Fibroblast of the aortic adventitia (primary cell): ENCODE measurements around the gene SERTAD3. TPM values are rescaled to one million over a fixed set of nuclear protein-coding genes. Genes with fewer than 3 reads are reported as not detected.

Source experiments
- DNase-seq: peaks from one replicate; pipeline ENCODE4 v3.0.0-alpha.2; 2010; ENCODE audit warnings: low read depth
- H3K4me3 ChIP-seq: 2 replicates; pipeline ENCODE4 v1.5.1; 2011; ENCODE audit warnings: low read depth, mild to moderate bottlenecking, control low read depth, low read length, moderate library complexity
- total RNA-seq: library from RNA; depleted of rRNA; stranded (reverse); fragments of >200 nt; gene quantifications from 2 replicates; pipeline ENCODE4 v1.2.3, GENCODE V29; 2012; ENCODE audit warnings: low replicate concordance
- TF ChIP-seq, protein P1 (sequence below): IDR thresholded peaks from 2 replicates; pipeline ENCODE4 v1.5.1; 2011; ENCODE audit warnings: mild to moderate bottlenecking, low read length, control low read depth, inconsistent platforms; ENCODE audit not compliant: insufficient read depth

Gene SERTAD3
- total RNA-seq, 1 donor = 24.4 TPM

DNA sequence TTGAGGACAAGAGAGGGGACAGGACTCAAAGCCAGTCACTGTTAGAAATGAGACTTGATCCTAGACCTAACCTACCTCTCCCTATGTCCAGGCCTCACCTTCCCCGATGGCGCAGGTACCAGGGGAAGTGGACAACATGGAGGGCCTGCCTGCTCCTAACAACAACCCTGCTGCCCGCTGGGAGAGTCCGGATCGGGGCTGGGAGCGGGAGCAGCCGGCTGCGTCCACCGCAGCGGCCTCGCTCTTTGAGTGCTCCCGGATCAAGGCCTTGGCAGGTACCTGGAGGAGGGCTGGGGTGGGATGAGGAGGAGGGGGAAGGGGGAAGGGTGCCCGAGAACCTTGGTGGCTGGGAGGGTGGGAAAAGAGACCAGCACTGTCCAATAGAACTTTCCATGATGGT lies 28.4 kb upstream of the SERTAD3 start:
- TF ChIP-seq, protein P1, sequence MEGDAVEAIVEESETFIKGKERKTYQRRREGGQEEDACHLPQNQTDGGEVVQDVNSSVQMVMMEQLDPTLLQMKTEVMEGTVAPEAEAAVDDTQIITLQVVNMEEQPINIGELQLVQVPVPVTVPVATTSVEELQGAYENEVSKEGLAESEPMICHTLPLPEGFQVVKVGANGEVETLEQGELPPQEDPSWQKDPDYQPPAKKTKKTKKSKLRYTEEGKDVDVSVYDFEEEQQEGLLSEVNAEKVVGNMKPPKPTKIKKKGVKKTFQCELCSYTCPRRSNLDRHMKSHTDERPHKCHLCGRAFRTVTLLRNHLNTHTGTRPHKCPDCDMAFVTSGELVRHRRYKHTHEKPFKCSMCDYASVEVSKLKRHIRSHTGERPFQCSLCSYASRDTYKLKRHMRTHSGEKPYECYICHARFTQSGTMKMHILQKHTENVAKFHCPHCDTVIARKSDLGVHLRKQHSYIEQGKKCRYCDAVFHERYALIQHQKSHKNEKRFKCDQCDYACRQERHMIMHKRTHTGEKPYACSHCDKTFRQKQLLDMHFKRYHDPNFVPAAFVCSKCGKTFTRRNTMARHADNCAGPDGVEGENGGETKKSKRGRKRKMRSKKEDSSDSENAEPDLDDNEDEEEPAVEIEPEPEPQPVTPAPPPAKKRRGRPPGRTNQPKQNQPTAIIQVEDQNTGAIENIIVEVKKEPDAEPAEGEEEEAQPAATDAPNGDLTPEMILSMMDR = no peak
- DNase-seq = no peak
- no peak overlapping the region for H3K4me3 ChIP-seq

DNA sequence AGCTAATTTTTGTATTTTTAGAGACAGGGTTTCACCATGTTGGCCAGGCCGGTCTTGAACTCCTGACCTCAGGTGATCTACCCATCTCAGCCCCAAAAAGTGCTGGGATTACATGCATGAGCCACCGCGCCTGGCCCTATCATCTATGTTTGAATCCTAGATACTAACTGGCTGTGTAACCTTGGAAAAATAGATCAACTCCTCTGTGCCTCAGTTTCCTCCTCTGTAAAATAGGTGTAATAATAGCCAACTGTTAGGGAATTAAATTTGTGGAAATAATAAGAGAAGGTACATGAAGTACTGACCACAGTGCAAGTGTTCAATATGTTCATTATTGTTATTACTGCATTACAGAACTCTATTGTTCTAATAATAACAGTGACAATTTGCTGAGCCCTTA lies 27.0 kb upstream of the SERTAD3 start:
- DNase-seq = no peak
- no peak overlapping the region for H3K4me3 ChIP-seq
- TF ChIP-seq, protein P1 = no peak

DNA sequence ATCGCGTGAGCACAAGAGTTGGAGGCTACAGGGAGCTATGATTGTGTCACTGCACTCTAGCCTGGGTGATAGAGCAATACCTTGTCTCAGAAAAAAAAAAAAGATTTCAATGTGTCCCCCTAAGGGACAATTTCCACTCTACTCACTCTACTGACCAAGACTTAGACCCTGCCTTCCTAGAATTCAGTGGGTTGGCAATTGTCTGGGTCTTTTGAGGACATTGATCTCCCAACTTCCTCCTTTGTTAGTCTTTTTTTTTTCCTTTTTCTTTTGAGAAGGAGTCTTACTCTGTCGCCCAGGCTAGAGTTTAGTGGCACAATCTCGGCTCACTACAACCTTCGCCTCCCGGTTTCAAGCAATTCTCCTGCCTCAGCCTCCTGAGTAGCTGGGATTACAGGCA lies 24.9 kb upstream of the SERTAD3 start:
- H3K4me3 ChIP-seq = no peak overlapping the region
- no peak for DNase-seq
- TF ChIP-seq, protein P1 = no peak

DNA sequence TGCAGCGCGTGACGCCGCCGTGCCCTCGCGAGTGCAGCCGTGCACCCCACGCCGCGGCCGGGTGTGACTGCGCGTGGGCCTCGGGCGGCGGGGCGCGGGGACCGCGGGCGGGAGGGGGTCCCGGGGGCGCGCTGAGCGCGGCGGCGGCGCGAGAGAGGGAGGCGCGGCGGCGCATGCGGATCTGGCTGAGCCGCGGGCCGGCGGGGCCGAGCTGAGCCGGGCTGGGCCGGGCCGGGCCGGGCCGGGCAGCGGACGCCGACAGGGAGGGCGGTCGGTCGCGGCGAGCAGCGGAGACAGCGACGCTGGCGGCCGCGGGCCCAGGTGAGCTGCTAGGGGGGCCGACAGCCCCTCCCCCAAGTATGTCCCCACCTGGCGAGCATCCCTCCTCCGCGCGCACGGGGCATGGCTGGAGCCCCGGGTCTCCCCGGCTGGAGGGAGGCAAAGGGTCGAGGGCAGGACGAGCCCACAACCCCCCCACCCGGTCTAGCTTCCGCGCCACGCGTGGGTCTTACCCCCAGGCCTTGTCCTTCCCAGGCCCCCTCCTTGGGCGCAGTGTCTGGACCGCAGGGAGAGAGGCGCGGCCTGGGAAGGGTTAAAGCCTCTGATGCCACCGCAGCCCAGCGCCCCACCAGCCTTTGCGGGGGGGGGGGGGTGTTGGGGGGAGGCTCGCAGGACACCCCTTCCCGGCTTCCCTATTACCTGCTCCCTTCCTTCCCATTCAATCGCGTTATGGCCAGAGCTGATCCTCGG lies 23.0 kb upstream of the SERTAD3 start, which contains the start of gene SPTBN4:
Gene SPTBN4 (plus strand): TSS at position 17 of the 750 bp plus-strand sequence. CDS start 5,621 bp downstream, outside the sequence.
- TF ChIP-seq, protein P1 = no peak
- no peak for DNase-seq
- peak within 1 kb of the TSS; percentile 53 for H3K4me3 ChIP-seq

DNA sequence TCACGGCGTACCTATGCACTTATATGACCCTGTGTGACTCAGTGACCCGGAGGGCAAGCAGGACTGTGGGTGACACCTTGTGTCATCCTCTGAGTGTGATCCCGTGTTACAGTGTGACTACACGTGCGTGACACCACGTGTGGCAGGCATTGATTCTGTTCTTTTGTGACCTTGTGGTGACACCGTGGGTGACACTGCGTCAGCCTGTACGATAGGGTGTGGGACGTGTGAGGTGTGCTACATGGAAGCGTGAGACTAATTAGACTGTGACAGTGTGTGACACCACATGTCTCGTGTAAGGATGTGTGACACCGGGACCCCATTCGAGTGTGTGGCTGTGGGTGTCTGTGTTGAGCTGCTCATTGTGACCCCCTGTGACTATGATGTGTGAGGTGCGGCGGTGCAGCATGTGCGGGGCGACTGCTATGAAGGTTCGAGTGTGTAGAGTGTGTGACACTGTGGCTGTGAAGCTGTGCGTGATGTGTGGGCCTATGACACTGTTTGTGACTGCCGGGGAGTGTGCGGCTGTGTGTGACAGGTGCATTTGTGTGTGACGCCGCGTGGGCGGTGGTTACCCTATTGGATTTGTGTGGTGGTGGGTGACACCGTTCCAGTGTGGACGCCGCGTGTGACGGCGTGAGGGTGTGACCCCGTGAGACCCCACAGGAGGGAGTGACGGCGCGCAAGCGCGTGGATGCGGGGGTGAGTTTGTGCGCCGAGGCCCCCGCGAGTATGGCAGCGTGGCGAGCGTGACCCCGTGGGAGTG lies 22.3 kb upstream of the SERTAD3 start:
- H3K4me3 ChIP-seq = peak overlapping the region; percentile 53
- TF ChIP-seq, protein P1 = no peak
- DNase-seq = no peak

DNA sequence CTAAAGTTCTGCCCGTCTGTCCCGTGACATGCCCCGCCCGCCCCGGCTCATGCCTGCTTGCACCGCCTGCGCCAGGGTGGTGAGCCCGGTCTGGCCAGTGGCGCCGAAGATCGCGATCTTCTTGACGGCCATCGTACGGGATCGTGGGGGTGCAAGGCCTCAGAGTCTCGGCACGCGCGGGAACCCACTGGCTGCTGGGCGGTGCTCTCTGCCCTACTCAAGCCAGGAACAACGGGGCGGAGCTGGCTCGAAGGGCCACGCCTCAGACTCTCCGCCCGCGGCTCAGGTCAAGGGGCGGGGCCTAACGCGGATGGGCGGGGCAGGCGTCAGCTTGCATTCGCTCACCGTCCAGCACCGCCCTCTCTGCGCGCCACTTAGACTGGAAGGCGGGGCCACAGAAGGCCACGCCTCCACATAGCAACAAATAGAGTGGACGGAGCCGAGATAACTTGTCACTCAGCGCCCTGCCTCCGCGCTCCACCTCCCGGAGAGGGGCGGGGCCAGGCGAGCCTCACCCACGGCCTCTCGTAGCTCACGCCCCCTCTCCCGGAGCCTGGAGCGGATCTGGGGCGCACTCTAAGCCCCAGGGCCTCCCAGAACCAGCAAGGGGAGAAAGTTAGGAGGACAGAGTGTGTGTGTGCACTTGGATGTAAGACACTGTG lies 21.6 kb upstream of the SERTAD3 start, which contains the start of gene BLVRB:
Gene BLVRB (minus strand): TSS at position 189 of the 662 bp plus-strand sequence. CDS start 57 bp downstream, at position 132.
- TF ChIP-seq, protein P1 = no peak
- DNase-seq = peak; percentile 99
- H3K4me3 ChIP-seq = peak within 1 kb of the TSS; percentile 91
